Motor neuron (in vitro differentiated cells): ENCODE data around the gene NFKBIZ. TPM values are rescaled to one million over a fixed set of nuclear protein-coding genes. Genes with fewer than 3 reads are reported as not detected.

Experiments used
- ATAC-seq, 8 experiments: fragments of 200-7000 bp; cut with Tn5 transposase; replicated peaks in 6 of 8; 2 replicates each; pipeline ENCODE4 v1.8.0; 2021; ENCODE audit warnings: mild to moderate bottlenecking in 8 of 8, moderate library complexity in 8 of 8
- H3K27ac ChIP-seq, 2 donors: fragments of 250-450 bp; sonication (Bioruptor Pico); 2 replicates each; pipeline ENCODE4 v1.9.0; 2021; ENCODE audit warnings: antibody characterized with exemption in 2 of 2, mild to moderate bottlenecking in 2 of 2, moderate library complexity in 1 of 2
- H3K4me1 ChIP-seq, 2 donors: fragments of 250-450 bp; sonication (Bioruptor Pico); replicated peaks in 1 of 2; 2 replicates each; pipeline ENCODE4 v1.6.1; 2021; ENCODE audit warnings: antibody characterized with exemption in 2 of 2, mild to moderate bottlenecking in 2 of 2, moderate library complexity in 1 of 2
- H3K4me3 ChIP-seq, 5 donors: fragments of 250-450 bp; sonication (Bioruptor Pico); 2 replicates each; pipeline ENCODE4 v1.9.0; 2021; ENCODE audit warnings: antibody characterized with exemption in 5 of 5, mild to moderate bottlenecking in 5 of 5, moderate library complexity in 4 of 5
- WGBS, 10 experiments: fragments of 450-650 bp; shearing (Covaris generic); methylation state at CpG; one replicate each; pipeline ENCODE4 v1.0.0; 2022; 5-methylcytosine and 5-hydroxymethylcytosine counted together
- in situ Hi-C, 9 experiments: fragments of 400-800 bp; cut with MboI; loops; one replicate each; pipeline ENCODE4 v1.15.0; 2021; ENCODE audit warnings: low sequenced_read_pairs in 9 of 9, low pct_unique_long_range_greater_than_20kb in 2 of 9; ENCODE audit not compliant: unreplicated experiment in 9 of 9
- total RNA-seq, 8 experiments: library from RNA; unstranded; fragments of 300-600 nt; gene quantifications; 2 replicates each; pipeline versions ENCODE4 v1.2.3 to v1.2.4, GENCODE V29; 2022

Gene NFKBIZ
- total RNA-seq, 8 experiments from 2014 or later = 0.54 to 21.0 (median 6.3) TPM

DNA sequence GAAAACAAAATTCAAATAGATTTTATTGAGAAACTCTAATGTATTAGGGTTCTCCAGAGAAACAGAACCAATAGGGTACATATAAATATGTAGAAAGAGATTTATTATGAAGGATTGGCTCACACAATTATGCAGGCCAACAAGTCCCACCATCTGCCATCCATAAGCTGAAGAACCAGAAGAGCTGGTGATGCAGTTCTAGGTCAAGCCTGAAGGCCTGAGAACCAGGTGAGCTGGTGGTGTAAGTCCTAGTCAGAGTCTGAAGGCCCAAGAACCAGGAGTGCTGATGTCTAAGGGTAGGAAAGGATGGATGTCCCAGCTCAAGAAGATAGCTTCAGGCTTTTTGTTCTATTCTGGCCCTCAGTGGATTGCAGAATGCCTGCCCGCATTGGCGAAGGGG is 2.6 kb upstream of the NFKBIZ start:
- WGBS, 10 experiments = 79 to 100% (median 96%) methylated on average over 1 to 2 of the region's 2 CpGs; no CpG with 5 or more reads in 4 of the 10 experiments
- Histone ChIP-seq H3K27ac (no peak overlapping the region), H3K4me1 (no peaks in the 10 kb centered on the region), H3K4me3 (no peak overlapping the region)
- in situ Hi-C loops = no loop called here
- no peak for ATAC-seq

DNA sequence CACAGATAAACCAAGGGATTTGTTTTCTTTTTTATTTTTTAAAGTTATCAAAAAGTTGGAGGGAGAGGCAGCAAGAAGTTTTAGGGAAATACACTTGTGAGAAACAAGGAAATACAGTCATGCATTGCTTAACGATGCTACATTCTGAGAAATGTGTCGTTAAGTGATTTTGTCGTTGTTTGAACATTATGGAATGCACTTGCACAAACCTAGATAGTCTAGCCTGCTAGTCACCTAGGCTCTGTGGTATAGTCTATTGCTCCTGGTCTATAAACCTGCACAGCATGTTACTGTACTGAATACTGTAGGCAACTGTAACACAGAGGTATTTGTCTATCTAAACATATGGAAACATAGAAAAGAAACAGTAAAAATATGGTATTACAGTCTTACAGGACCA is 2.0 kb upstream of the NFKBIZ start:
- no peak overlapping the region for H3K27ac ChIP-seq
- in situ Hi-C loops = no loop called here
- H3K4me3 ChIP-seq = no peak overlapping the region
- H3K4me1 ChIP-seq = no peaks in the 10 kb centered on the region
- no peak for ATAC-seq
- WGBS, 10 experiments = 78 to 100% (median 85%) methylated on average over 2 to 3 of the region's 3 CpGs; no CpG with 5 or more reads in 4 of the 10 experiments

GRCh38 chr3:101848326-101848725 is 988 bp upstream of the NFKBIZ start:
- H3K4me1 ChIP-seq = no peaks in the 10 kb centered on the region
- no peak overlapping the region for H3K4me3 ChIP-seq
- no peak for ATAC-seq
- 30 to 100% (median 88%) methylated on average over 1 to 3 of the region's 3 CpGs for WGBS, 10 experiments
- in situ Hi-C loops = no loop called here
- no peak overlapping the region for H3K27ac ChIP-seq

GRCh38 chr3:101849714-101850245 is 466 bp downstream of the NFKBIZ start:
- H3K27ac ChIP-seq = peak overlapping the region in 1 of 2 donors; percentile 39
- WGBS, 10 experiments = 0% methylated on average over 1 to 19 of the region's 67 CpGs; no CpG with 5 or more reads in 8 of the 10 experiments
- no peaks in the 10 kb centered on the region for H3K4me1 ChIP-seq
- H3K4me3 ChIP-seq = peak overlapping the region; percentile 47 to 69 (median 67)
- peak; percentile 2 to 71 (median 62) for ATAC-seq
- in situ Hi-C loops = no loop called here

- H3K27ac ChIP-seq = no peak overlapping the region
- no peaks in the 10 kb centered on the region for H3K4me1 ChIP-seq
- in situ Hi-C loops = no loop called here
- 0 to 28% (median 6%) methylated on average over 4 to 19 of the region's 19 CpGs for WGBS, 10 experiments
- no peak for ATAC-seq
- H3K4me3 ChIP-seq = peak overlapping the region; percentile 47 to 69 (median 67)
These were observed 1.1 kb downstream of the NFKBIZ start for GRCh38 chr3:101850246-101851051.

DNA sequence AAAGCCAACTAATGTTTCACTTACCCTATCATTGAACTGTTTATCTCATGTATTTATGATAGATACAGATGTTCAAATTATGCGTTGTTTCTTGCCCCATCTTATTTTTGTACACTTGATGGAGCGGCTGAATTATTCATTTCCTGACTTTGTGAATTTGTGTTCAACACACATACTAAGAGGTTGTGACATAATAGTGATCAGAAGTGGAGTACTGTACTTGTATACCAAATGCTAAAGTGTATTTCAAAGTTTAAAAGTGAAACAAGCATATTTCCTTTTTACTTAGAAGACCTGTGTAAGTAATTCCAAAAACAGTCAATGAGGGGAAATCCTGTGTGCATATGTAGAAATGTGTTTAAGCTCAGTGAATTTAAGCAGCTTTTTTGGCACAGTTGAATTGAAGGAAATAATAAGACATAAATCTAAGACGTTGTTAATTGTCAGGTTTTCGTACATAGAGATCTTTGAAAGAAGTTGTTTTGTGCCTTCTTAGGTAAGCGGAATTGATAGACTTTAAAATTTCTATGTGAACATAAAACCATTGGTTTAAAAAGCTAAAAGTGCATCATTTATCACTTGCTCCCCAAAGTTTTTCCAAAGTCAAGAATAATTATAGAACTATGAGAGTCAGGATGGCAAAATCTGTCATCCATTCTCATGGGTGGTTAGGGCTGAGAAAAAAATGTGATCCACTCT is 1.9 kb downstream of the NFKBIZ start:
- in situ Hi-C loops = no loop called here
- 26 to 96% (median 83%) methylated on average over 2 to 5 of the region's 5 CpGs for WGBS, 10 experiments
- H3K4me1 ChIP-seq = no peaks in the 10 kb centered on the region
- H3K4me3 ChIP-seq = peak overlapping the region in 2 of 5 donors; percentile 67 to 69
- ATAC-seq = no peak
- no peak overlapping the region for H3K27ac ChIP-seq

DNA sequence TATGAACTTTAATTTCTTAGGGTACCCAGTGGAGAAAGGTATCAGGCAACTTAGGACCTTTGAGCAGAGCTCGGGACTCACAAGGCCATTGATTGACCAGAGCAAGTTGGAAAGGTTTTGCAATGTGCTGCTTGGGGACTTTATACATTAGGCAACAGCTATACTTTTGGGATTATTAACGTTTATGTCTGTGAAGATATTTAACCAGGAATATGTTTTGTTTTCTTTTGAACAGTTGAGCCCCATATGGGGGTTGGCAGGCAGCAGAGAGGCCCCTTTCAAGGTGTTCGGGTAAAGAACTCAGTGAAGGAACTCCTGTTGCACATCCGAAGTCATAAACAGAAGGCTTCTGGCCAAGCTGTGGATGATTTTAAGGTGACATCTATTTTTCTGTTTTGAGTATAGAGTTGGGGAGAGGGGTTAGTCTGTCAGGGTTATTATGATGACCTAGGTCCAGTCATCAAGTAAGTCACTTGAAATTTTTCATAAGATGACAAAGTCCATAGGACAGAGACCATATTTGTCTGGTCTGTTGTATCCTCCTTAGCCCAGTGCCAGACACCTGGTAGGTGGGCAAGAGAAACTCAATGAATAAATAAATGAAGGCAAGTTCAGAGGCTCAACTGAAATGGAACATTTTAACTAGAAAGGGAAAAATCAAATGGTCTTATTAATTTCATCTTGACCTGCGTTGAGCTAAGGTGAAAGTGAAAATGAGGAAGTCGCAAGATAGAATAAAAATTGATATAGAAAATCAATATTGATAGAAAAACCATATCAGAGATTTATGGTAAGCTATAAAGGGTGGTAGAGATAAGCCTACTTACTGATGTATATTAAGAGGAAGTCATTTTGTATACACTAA is 2.8 kb downstream of the NFKBIZ start:
- Histone ChIP-seq H3K4me3 (peak overlapping the region in 1 of 5 donors; percentile 67), H3K27ac (no peak overlapping the region), H3K4me1 (no peaks in the 10 kb centered on the region)
- WGBS, 10 experiments = 67 to 100% (median 85%) methylated on average over 2 to 6 of the region's 6 CpGs
- in situ Hi-C loops = no loop called here
- ATAC-seq = no peak

DNA sequence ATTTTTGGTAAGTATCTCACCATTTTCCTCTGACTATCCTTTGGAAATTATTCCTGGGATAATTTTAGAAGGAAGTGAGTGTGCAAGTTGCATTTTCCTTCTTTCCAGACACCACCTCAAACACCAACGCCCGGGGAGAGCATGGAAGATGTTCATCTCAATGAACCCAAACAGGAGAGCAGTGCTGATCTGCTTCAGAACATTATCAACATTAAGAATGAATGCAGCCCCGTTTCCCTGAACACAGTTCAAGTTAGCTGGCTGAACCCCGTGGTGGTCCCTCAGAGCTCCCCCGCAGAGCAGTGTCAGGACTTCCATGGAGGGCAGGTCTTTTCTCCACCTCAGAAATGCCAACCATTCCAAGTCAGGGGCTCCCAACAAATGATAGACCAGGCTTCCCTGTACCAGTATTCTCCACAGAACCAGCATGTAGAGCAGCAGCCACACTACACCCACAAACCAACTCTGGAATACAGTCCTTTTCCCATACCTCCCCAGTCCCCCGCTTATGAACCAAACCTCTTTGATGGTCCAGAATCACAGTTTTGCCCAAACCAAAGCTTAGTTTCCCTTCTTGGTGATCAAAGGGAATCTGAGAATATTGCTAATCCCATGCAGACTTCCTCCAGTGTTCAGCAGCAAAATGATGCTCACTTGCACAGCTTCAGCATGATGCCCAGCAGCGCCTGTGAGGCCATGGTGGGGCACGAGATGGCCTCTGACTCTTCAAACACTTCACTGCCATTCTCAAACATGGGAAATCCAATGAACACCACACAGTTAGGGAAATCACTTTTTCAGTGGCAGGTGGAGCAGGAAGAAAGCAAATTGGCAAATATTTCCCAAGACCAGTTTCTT is 3.9 kb downstream of the NFKBIZ start:
- no peak for ATAC-seq
- H3K4me1 ChIP-seq = no peaks in the 10 kb centered on the region
- in situ Hi-C loops = no loop called here
- H3K27ac ChIP-seq = no peak overlapping the region
- 60 to 100% (median 100%) methylated on average over 2 to 7 of the region's 8 CpGs; no CpG with 5 or more reads in 1 of the 10 experiments for WGBS, 10 experiments
- H3K4me3 ChIP-seq = no peak overlapping the region

DNA sequence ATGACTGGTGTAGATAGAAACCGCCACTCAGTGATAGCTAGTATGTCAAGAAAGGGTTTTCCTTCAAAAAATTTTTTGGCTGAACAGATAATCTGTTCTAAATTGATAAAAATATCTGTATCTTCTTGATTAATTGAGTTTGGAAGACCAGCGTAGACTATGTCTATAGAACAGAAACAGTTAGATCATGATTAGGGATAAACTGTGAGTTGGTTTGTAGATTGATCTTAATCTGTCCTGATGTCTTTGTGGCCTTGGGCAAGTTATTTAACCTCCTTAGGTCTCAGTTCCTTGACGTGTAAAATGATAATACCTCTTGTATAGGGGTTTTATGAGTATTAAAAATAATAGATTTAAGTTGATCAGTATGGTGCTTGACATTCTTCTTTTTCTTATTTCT is 4.7 kb downstream of the NFKBIZ start:
- no peak for ATAC-seq
- in situ Hi-C loops = no loop called here
- Histone ChIP-seq H3K27ac (no peak overlapping the region), H3K4me1 (no peaks in the 10 kb centered on the region), H3K4me3 (no peak overlapping the region)
- WGBS, 10 experiments = 70 to 100% (median 99%) methylated on average over 1 to 3 of the region's 3 CpGs

- in situ Hi-C loops = no loop called here
- 67 to 100% (median 89%) methylated on average over 1 to 2 of the region's 2 CpGs; no CpG with 5 or more reads in 5 of the 10 experiments for WGBS, 10 experiments
- H3K4me1 ChIP-seq = no peaks in the 10 kb centered on the region
- no peak overlapping the region for H3K27ac ChIP-seq
- no peak for ATAC-seq
- H3K4me3 ChIP-seq = no peak overlapping the region
These were observed 5.4 kb downstream of the NFKBIZ start for GRCh38 chr3:101854608-101855304.

DNA sequence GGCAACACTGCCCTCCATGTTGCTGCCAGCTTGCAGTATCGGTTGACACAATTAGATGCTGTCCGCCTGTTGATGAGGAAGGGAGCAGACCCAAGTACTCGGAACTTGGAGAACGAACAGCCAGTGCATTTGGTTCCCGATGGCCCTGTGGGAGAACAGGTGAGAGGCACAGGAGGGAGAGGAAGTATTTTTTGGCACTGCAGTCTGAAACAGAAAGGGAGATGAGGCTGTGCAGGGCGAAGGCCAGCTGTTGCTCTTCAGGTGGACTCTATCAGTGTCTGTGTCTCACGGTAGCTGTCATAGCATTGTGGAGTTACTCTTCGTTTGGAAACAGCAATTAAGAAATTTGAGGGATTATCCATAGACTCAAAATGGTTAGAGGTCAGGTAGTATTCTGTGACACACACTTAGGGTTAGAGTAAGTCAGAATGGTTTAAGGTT is 8.0 kb downstream of the NFKBIZ start:
- no peak overlapping the region for H3K4me3 ChIP-seq
- 80 to 100% (median 97%) methylated on average over 1 to 8 of the region's 8 CpGs; no CpG with 5 or more reads in 2 of the 10 experiments for WGBS, 10 experiments
- no peaks in the 10 kb centered on the region for H3K4me1 ChIP-seq
- H3K27ac ChIP-seq = no peak overlapping the region
- no peak for ATAC-seq
- in situ Hi-C loops = no loop called here
